Astrocyte (in vitro differentiated cells and primary cell): Measurements from ENCODE around the gene ITPR2.

Source experiments
- CTCF ChIP-seq: IDR thresholded peaks from 2 replicates; pipeline ENCODE4 v1.5.1; 2011; ENCODE audit warnings: low read depth, mild to moderate bottlenecking, inconsistent platforms, low read length, moderate library complexity; ENCODE audit not compliant: insufficient read depth
- EZH2 ChIP-seq: IDR thresholded peaks from 2 replicates; pipeline ENCODE4 v1.6.1; 2012; ENCODE audit warnings: mild to moderate bottlenecking, low read length, inconsistent platforms; ENCODE audit not compliant: insufficient read depth

- no peak for TF ChIP-seq CTCF
- no peak for TF ChIP-seq EZH2
Observed at GRCh38 chr12:26576266-26576665, 256.7 kb downstream of the ITPR2 start.
